Measurements from ENCODE around the gene GPR158.

Gene GPR158

DNA sequence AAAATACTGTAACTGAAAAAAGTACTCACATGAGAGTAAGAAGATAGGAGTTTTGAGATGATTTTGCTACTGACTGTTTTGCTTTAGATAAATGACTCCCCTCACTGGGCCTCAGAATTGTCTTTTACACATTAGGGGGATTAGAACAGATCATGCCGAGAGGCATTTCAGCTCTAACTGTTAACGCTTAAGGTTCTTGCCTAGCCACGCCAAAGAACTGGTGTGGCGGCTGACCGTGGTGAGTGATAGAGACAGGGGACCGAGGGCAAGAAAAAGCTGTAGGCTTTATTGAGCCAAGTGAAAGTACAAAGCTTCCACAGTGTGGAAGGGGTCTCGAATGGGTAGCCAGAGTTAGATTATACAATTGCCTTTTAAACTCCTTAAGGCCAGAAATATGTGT is 390.8 kb downstream of the GPR158 start:
- H3K36me3 Mint-ChIP-seq = no peaks in the 10 kb centered on the region
- no peak overlapping the region for H3K27ac Mint-ChIP-seq
- peaks cover 4% of the 10 kb centered on the region for H3K9me3 Mint-ChIP-seq
- DNase-seq (ENCODE audit: low spot score in 2 of 2) = no peak
- ATAC-seq = no peak
- no peak overlapping the region for H3K4me3 Mint-ChIP-seq
- no peaks in the 10 kb centered on the region for H3K4me1 Mint-ChIP-seq

- no peak overlapping the region for H3K27ac Mint-ChIP-seq
These were observed 398.5 kb downstream of the GPR158 start for GRCh38 chr10:25573316-25573715.

DNA sequence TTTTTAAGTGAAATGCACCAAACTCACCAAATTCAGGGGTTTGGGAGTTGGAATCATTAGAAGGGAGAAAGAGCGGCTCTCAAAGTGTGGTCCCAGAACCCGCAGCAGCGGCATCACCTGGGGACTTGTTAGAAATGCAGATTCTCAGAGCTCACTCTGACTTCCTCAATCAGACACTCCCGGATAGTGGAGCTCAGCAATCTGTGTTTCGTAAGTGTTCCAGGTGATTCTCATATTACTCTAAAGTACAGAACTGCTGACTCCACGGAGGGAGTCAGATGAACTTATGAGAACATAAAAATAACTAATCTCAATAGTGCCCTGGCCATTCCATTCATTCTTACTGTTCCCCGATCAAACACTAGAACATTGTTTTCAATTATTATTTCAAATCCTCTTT is 400.5 kb downstream of the GPR158 start:
- Mint-ChIP-seq H3K36me3 (no peaks in the 10 kb centered on the region), H3K9me3 (peaks cover 9% of the 10 kb centered on the region), H3K27ac (no peak overlapping the region), H3K4me3 (no peak overlapping the region), H3K4me1 (no peaks in the 10 kb centered on the region)
- DNase-seq (ENCODE audit: low spot score in 2 of 2) (no peak), ATAC-seq (no peak)

More at GRCh38 chr10:25573316-25573715, 398.5 kb downstream of the GPR158 start:
- Mint-ChIP-seq H3K36me3 (no peaks in the 10 kb centered on the region), H3K4me3 (no peak overlapping the region), H3K4me1 (no peaks in the 10 kb centered on the region), H3K9me3 (peaks cover 9% of the 10 kb centered on the region)
- ATAC-seq = no peak
- no peak for DNase-seq (ENCODE audit: low spot score in 2 of 2)

GRCh38 chr10:25578061-25578460 is 403.3 kb downstream of the GPR158 start:
- no peak overlapping the region for H3K4me3 Mint-ChIP-seq
- no peak overlapping the region for H3K27ac Mint-ChIP-seq
- DNase-seq (ENCODE audit: low spot score in 2 of 2) = no peak
- no peak for ATAC-seq
- peaks cover 10% of the 10 kb centered on the region for H3K9me3 Mint-ChIP-seq
- no peaks in the 10 kb centered on the region for H3K4me1 Mint-ChIP-seq
- H3K36me3 Mint-ChIP-seq = no peaks in the 10 kb centered on the region

GRCh38 chr10:25582961-25583360 is 408.2 kb downstream of the GPR158 start:
- Mint-ChIP-seq H3K9me3 (peaks cover 23% of the 10 kb centered on the region), H3K36me3 (no peaks in the 10 kb centered on the region), H3K4me1 (no peaks in the 10 kb centered on the region), H3K4me3 (no peak overlapping the region), H3K27ac (no peak overlapping the region)
- ATAC-seq (no peak), DNase-seq (ENCODE audit: low spot score in 2 of 2) (no peak)

- no peak for ATAC-seq
- Mint-ChIP-seq H3K9me3 (peaks cover 8% of the 10 kb centered on the region), H3K27ac (no peak overlapping the region), H3K4me1 (no peaks in the 10 kb centered on the region), H3K4me3 (no peak overlapping the region), H3K36me3 (no peaks in the 10 kb centered on the region)
- no peak for DNase-seq (ENCODE audit: low spot score in 2 of 2)
These were observed 425.9 kb downstream of the GPR158 start for GRCh38 chr10:25600651-25601050.

DNA sequence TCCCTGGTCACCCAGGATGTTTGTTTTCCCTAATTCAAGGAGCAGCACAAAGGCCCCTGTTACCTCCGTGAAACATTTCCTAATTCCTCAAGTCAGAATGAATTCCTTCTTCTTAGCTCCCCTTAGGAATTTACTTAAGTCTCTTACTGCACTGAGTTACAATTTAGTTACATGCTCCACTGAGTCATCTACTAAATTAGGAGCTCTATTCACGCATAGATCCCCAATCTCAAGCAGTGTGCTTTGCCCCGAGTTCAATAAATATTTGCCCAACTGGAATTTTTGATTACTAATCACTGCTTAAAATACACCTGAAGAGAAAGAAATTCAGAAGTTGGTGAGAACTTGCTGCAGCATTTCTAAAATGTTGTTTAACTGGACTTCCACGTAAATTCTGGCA is 429.8 kb downstream of the GPR158 start:
- H3K27ac Mint-ChIP-seq = no peak overlapping the region
- no peaks in the 10 kb centered on the region for H3K36me3 Mint-ChIP-seq
- no peaks in the 10 kb centered on the region for H3K9me3 Mint-ChIP-seq
- no peak for ATAC-seq
- DNase-seq (ENCODE audit: low spot score in 2 of 2) = no peak
- H3K4me3 Mint-ChIP-seq = no peak overlapping the region
- H3K4me1 Mint-ChIP-seq = no peaks in the 10 kb centered on the region

DNA sequence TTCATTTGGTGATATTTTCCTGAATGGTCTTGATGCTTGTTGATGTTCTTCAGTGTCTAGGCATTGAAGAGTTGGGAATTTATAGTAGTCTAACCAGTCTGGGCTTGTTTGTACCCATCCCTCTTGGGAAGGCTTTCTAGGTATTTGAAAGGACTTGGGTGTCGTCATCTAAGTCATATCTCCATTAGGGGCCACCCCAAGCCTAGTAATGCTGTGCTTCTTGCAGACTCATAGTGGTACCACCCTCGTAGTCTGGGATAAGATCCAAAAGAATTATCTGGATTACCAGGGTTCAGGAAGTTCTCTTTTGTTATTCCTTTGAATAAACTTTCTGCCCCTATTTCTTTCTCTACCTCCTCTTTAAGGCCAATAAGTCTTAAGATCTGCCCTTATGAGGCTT is 439.9 kb downstream of the GPR158 start:
- Mint-ChIP-seq H3K9me3 (peaks cover 8% of the 10 kb centered on the region), H3K36me3 (no peaks in the 10 kb centered on the region), H3K4me3 (no peak overlapping the region), H3K4me1 (no peaks in the 10 kb centered on the region), H3K27ac (no peak overlapping the region)
- no peak for DNase-seq (ENCODE audit: low spot score in 2 of 2)
- ATAC-seq = no peak

- no peak overlapping the region for H3K27ac Mint-ChIP-seq
- ATAC-seq = no peak
- no peaks in the 10 kb centered on the region for H3K4me1 Mint-ChIP-seq
- H3K36me3 Mint-ChIP-seq = no peaks in the 10 kb centered on the region
- H3K4me3 Mint-ChIP-seq = no peak overlapping the region
- H3K9me3 Mint-ChIP-seq = peaks cover 12% of the 10 kb centered on the region
- no peak for DNase-seq (ENCODE audit: low spot score in 2 of 2)
These were observed 441.1 kb downstream of the GPR158 start for GRCh38 chr10:25615926-25616325.

DNA sequence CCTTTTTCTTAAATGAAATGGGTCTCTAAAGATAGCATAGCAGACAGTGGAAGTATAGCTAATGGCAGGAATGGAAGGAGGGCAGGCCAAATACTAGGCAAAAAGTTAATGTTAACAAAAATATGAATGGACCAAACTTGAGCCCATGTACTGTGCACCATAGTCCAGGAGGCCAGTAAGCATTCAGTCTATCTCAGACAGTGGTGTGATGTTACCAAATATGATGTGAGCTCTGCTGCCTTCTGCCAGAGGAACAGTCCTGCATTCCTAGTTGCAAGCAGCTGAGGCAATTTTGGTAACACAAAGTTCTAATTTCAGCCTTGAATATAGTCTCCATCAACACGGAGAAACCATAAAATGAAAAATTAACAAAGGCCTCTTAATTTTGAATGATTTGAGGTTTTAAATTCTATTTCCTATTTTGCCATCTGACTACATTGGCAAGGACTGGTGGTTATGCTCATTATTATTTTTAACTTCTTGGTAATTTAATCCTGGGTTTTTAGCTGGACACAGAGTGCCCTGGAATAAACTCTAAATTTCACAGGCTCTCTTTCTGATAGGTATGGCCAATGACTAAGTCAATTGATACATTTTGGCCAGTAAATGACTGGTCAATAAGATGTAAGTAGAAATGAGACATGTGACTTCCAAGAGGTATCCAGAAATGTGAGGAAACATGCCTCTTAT is 442.2 kb downstream of the GPR158 start:
- no peak for ATAC-seq
- no peak for DNase-seq (ENCODE audit: low spot score in 2 of 2)
- Mint-ChIP-seq H3K4me1 (no peaks in the 10 kb centered on the region), H3K4me3 (no peak overlapping the region), H3K36me3 (no peaks in the 10 kb centered on the region), H3K27ac (no peak overlapping the region), H3K9me3 (peaks cover 12% of the 10 kb centered on the region)

DNA sequence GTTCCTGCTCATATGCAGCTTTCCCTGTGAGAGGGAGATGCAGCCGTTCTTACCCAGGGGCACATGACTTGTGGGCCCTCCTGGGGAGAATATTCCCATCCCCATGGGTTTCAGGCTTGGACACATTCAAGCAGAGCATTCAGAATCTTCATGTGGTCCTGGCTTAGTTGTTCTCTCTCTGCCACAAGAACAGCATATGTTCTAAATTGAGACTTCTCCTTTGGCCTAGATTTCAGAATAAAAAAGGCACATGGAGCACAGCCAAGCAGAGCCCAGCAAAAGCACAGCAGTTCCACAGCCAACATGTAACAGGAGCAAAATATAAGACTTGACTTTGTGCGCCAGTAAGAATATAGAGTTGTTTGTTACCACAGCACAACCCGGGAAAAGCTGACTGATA is 452.8 kb downstream of the GPR158 start:
- no peak for ATAC-seq

DNA sequence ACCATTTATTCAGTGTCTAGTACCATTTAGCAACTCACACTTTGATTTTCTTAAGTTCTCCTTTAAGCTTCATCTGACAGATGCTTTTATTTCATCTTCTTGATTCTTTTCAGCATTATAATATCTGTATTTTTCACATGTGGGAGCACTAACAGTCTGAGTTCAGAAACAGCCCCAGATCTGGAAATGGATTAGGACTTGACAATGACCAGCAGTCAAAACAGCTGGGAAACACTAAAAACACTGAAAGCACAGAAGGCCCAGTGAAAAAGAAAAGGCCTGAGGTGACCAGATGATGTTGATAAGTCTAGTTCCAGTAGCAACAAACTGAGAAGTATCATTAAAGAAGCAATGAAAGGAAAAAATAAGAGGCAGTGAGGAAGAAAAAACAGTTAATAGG is 454.5 kb downstream of the GPR158 start:
- Mint-ChIP-seq H3K4me1 (no peaks in the 10 kb centered on the region), H3K27ac (no peak overlapping the region)
- ATAC-seq = no peak

More for the DNA sequence above, 452.8 kb downstream of the GPR158 start:
- Mint-ChIP-seq H3K9me3 (peaks cover 4% of the 10 kb centered on the region), H3K4me1 (no peaks in the 10 kb centered on the region), H3K27ac (no peak overlapping the region), H3K36me3 (no peaks in the 10 kb centered on the region), H3K4me3 (no peak overlapping the region)
- no peak for DNase-seq (ENCODE audit: low spot score in 2 of 2)

GRCh38 chr10:25631471-25631870 is 456.7 kb downstream of the GPR158 start:
- Mint-ChIP-seq H3K27ac (no peak overlapping the region), H3K9me3 (peaks cover 4% of the 10 kb centered on the region), H3K4me1 (no peaks in the 10 kb centered on the region), H3K36me3 (no peaks in the 10 kb centered on the region), H3K4me3 (no peak overlapping the region)
- no peak for ATAC-seq
- no peak for DNase-seq (ENCODE audit: low spot score in 2 of 2)

More for the DNA sequence above, 454.5 kb downstream of the GPR158 start:
- no peak overlapping the region for H3K4me3 Mint-ChIP-seq
- no peak for DNase-seq (ENCODE audit: low spot score in 2 of 2)
- no peaks in the 10 kb centered on the region for H3K36me3 Mint-ChIP-seq
- peaks cover 4% of the 10 kb centered on the region for H3K9me3 Mint-ChIP-seq

DNA sequence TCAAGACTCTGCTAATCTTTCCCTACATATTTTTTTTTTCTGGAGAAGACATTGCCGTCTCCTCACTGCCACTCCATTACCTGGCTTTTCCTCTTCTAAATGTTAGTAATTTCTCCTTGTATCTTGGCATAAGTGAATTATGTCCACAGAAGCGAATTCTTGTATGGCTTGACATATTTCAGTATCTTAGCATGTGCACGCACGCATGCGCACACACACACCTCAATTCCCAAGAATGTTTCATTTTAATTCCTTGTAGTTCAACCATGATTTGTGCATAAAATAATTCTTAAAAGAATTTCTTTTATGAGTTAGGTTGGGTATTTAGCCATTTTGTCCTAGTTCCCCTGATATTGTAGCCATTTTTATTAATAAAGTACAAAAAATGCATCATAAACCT is 458.0 kb downstream of the GPR158 start:
- Mint-ChIP-seq H3K4me1 (no peaks in the 10 kb centered on the region), H3K9me3 (peaks cover 2% of the 10 kb centered on the region), H3K4me3 (no peak overlapping the region), H3K27ac (no peak overlapping the region), H3K36me3 (no peaks in the 10 kb centered on the region)
- no peak for DNase-seq (ENCODE audit: low spot score in 2 of 2)
- ATAC-seq = no peak

DNA sequence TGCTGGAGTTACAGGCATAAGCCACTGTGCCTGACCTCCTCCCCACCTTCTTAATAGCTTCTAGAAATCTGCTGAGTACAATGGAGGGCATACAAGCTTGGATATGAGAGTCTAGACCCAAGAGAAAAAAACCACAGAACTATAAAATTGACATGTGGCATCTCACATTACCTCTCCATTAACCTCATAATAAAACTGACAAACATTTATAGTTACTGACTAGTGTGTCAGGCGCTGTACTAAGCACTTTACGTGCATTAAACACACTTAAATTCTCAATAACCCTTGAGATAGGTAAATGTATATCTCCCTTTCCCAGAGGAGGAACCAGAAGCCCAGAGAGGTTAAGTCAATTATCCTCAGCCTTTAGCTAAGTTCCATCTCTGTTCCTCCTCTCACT is 458.7 kb downstream of the GPR158 start:
- Mint-ChIP-seq H3K9me3 (peaks cover 2% of the 10 kb centered on the region), H3K27ac (no peak overlapping the region), H3K4me1 (no peaks in the 10 kb centered on the region), H3K36me3 (no peaks in the 10 kb centered on the region), H3K4me3 (no peak overlapping the region)
- DNase-seq (ENCODE audit: low spot score in 2 of 2) (no peak), ATAC-seq (no peak)

GRCh38 chr10:25639646-25640045 is 464.8 kb downstream of the GPR158 start:
- Mint-ChIP-seq H3K27ac (no peak overlapping the region), H3K4me3 (no peak overlapping the region), H3K9me3 (peaks cover 3% of the 10 kb centered on the region), H3K36me3 (no peaks in the 10 kb centered on the region), H3K4me1 (no peaks in the 10 kb centered on the region)
- no peak for DNase-seq (ENCODE audit: low spot score in 2 of 2)
- no peak for ATAC-seq

- H3K9me3 Mint-ChIP-seq = peaks cover 9% of the 10 kb centered on the region
- no peaks in the 10 kb centered on the region for H3K36me3 Mint-ChIP-seq
- no peak overlapping the region for H3K27ac Mint-ChIP-seq
- no peak overlapping the region for H3K4me3 Mint-ChIP-seq
- H3K4me1 Mint-ChIP-seq = no peaks in the 10 kb centered on the region
- DNase-seq (ENCODE audit: low spot score in 2 of 2) (no peak), ATAC-seq (no peak)
These were observed 466.8 kb downstream of the GPR158 start for GRCh38 chr10:25641595-25641994.

Data from stimulated activated effector memory CD8-positive, alpha-beta T cell treated with anti-CD3 and anti-CD28 coated beads, Interleukin-12 subunit alpha, Interleukin-12 subunit beta, amount 100 ng/mL, for 72 hours (primary cell).